HepG2 (cell line): ENCODE measurements around the gene SMARCB1. TPM values are rescaled to one million over a fixed set of nuclear protein-coding genes. Genes with fewer than 3 reads are reported as not detected.

Source experiments
- ATF7-NPFF ChIP-seq: sonication (generic); formaldehyde crosslinking; IDR thresholded peaks from 2 replicates; pipeline ENCODE4 v1.8.1; 2023; ENCODE audit warnings: mild to moderate bottlenecking, low read depth, missing genetic modification reagents, moderate library complexity
- CAMTA2 ChIP-seq: sonication (generic); formaldehyde crosslinking; IDR thresholded peaks from 2 replicates; pipeline ENCODE4 v1.4.0; 2020; ENCODE audit warnings: mild to moderate bottlenecking, missing genetic modification reagents, borderline replicate concordance
- DZIP1 ChIP-seq: sonication (generic); formaldehyde crosslinking; IDR thresholded peaks from 2 replicates; pipeline ENCODE4 v1.5.0; 2020; ENCODE audit warnings: mild to moderate bottlenecking, missing genetic modification reagents
- FOXM1 ChIP-seq: sonication (generic); formaldehyde crosslinking; IDR thresholded peaks from 2 replicates; pipeline ENCODE4 v1.5.0; 2020; ENCODE audit warnings: missing genetic modification reagents
- ISL2 ChIP-seq: sonication (generic); formaldehyde crosslinking; IDR thresholded peaks from 2 replicates; pipeline ENCODE4 v1.5.0; 2020; ENCODE audit warnings: missing genetic modification reagents
- RFXANK ChIP-seq: IDR thresholded peaks from 2 replicates; pipeline ENCODE4 v1.6.1; 2016
- RXRA ChIP-seq: sonication (generic); formaldehyde crosslinking; IDR thresholded peaks from 2 replicates; pipeline ENCODE4 v1.5.1; 2020; ENCODE audit warnings: missing genetic modification reagents
- SRSF4 ChIP-seq: fragments of 200-400 bp; formaldehyde crosslinking; IDR thresholded peaks from one replicate; pipeline ENCODE4 v1.6.1; 2018; ENCODE audit warnings: mild to moderate bottlenecking, low read depth, low read length, moderate library complexity; ENCODE audit not compliant: poor library complexity, severe bottlenecking
- TFDP1 ChIP-seq: IDR thresholded peaks from 2 replicates; pipeline ENCODE4 v1.6.1; 2016; ENCODE audit warnings: missing compliant biosample characterization, missing genetic modification reagents, borderline replicate concordance
- TRAFD1 ChIP-seq: sonication (generic); formaldehyde crosslinking; IDR thresholded peaks from 2 replicates; pipeline ENCODE4 v1.5.1; 2020; ENCODE audit warnings: missing genetic modification reagents, mild to moderate bottlenecking, borderline replicate concordance
- ZFP36L2 ChIP-seq: sonication (generic); formaldehyde crosslinking; IDR thresholded peaks from 2 replicates; pipeline ENCODE4 v1.4.0; 2020; ENCODE audit warnings: missing genetic modification reagents
- ZFP41 ChIP-seq: sonication (generic); formaldehyde crosslinking; IDR thresholded peaks from 2 replicates; pipeline ENCODE4 v1.4.0; 2020; ENCODE audit warnings: mild to moderate bottlenecking, missing genetic modification reagents, borderline replicate concordance
- ZFP91 ChIP-seq: sonication (generic); formaldehyde crosslinking; IDR thresholded peaks from 2 replicates; pipeline ENCODE4 v1.9.0; 2022; ENCODE audit warnings: missing genetic modification reagents, mild to moderate bottlenecking, borderline replicate concordance
- ZNF18 ChIP-seq: sonication (generic); formaldehyde crosslinking; IDR thresholded peaks from 2 replicates; pipeline ENCODE4 v1.8.0; 2022; ENCODE audit warnings: mild to moderate bottlenecking, missing genetic modification reagents; ENCODE audit not compliant: insufficient replicate concordance
- ZNF563 ChIP-seq: sonication (generic); formaldehyde crosslinking; IDR thresholded peaks from 2 replicates; pipeline ENCODE4 v1.8.0; 2022; ENCODE audit warnings: mild to moderate bottlenecking, moderate library complexity, missing genetic modification reagents
- ZNF891 ChIP-seq: sonication (generic); formaldehyde crosslinking; IDR thresholded peaks from 2 replicates; pipeline ENCODE4 v1.5.0; 2020; ENCODE audit warnings: mild to moderate bottlenecking, missing genetic modification reagents
- polyA plus RNA-seq, 8 experiments: library from polyadenylated mRNA; depleted of rRNA in 3 of 8; stranded (reverse) in 7 of 8; unstranded in 1 of 8; fragments of >200 nt; fragmentation: Illumina TruSeq in 4 of 8; extraction: Trizol in 4 of 8; gene quantifications; 2 replicates each; pipeline versions ENCODE4 v1.2.1 to v1.2.3, GENCODE V29; 2011 to 2016; ENCODE audit warnings: low read depth in 4 of 8, missing spikeins in 1 of 8, mixed read lengths in 1 of 8; ENCODE audit not compliant: insufficient read depth in 1 of 8
- total RNA-seq, 5 experiments: library from RNA; depleted of rRNA; stranded (reverse); fragments of >200 nt; fragmentation: Illumina TruSeq; extraction: Trizol; gene quantifications; 2 replicates each; pipeline ENCODE4 v1.2.3, GENCODE V29; 2016; ENCODE audit warnings: low read depth in 1 of 5

SMARCB1 gene
- total and polyA plus RNA-seq, 2 of the 13 experiments (the other 11 are each of a cell fraction or from before 2014, with no cell fraction given) = 74.0 to 166 TPM

- TF ChIP-seq ZNF18 (CRISPR knock-in tag) (no peak), TRAFD1 (no peak), RFXANK (no peak), TFDP1 (CRISPR knock-in tag) (peak; percentile 61; the same call in 1 of the 2 replicates), ZFP41 (CRISPR knock-in tag) (no peak), ISL2 (CRISPR knock-in tag) (peak; percentile 67; the same call in 1 of the 2 replicates), ZNF891 (CRISPR knock-in tag) (peak; percentile 85; the same call in 1 of the 2 replicates), RXRA (CRISPR knock-in tag) (peak; percentile 55; the same call in 1 of the 2 replicates), DZIP1 (CRISPR knock-in tag) (0 out of 2 replicates have a peak, but pooled peaks have one; percentile 58), FOXM1 (CRISPR knock-in tag) (no peak), ZNF563 (CRISPR knock-in tag) (0 out of 2 replicates have a peak, but pooled peaks have one; percentile 11), SRSF4 (no peak), ZFP36L2 (CRISPR knock-in tag) (no peak), CAMTA2 (CRISPR knock-in tag) (no peak), ATF7-NPFF (CRISPR knock-in tag) (0 out of 2 replicates have a peak, but pooled peaks have one; percentile 1), ZFP91 (peak; percentile 75; the same call in 1 of the 2 replicates)
Observed at GRCh38 chr22:23849009-23850006, 62.5 kb downstream of the SMARCB1 start (continued).
